Measurements from ENCODE around the gene PLA2G6.

The PLA2G6 gene

GRCh38 chr22:38069372-38070249 is 112.0 kb downstream of the PLA2G6 start:
- DNase-seq = no peak

- DNase-seq = no peak
These were observed 112.8 kb downstream of the PLA2G6 start for GRCh38 chr22:38068641-38069371.

GRCh38 chr22:38067761-38068360 is 113.8 kb downstream of the PLA2G6 start:
- DNase-seq = no peak

- no peak for DNase-seq
These were observed 114.6 kb downstream of the PLA2G6 start for GRCh38 chr22:38067028-38067415.

- no peak for DNase-seq
These were observed 115.1 kb downstream of the PLA2G6 start for GRCh38 chr22:38066381-38067027.

GRCh38 chr22:38065539-38065938 is 116.1 kb downstream of the PLA2G6 start:
- DNase-seq = no peak

GRCh38 chr22:38062791-38063190 is 118.8 kb downstream of the PLA2G6 start:
- DNase-seq = no peak
